HG03460 (cell line): ENCODE data around the gene YPEL3.

Source experiments
- ATAC-seq: cut with Tn5 transposase; IDR thresholded peaks from one replicate; pipeline ENCODE4 v1.9.1; 2021; ENCODE audit not compliant: unreplicated experiment

YPEL3 gene

GRCh38 chr16:30070490-30070889 lies 25.5 kb downstream of the YPEL3 start:
- no peak for ATAC-seq

- no peak for ATAC-seq
Observed at GRCh38 chr16:30069611-30070462, 26.2 kb downstream of the YPEL3 start.

- no peak for ATAC-seq
Observed at GRCh38 chr16:30068750-30069610, 27.0 kb downstream of the YPEL3 start.

DNA sequence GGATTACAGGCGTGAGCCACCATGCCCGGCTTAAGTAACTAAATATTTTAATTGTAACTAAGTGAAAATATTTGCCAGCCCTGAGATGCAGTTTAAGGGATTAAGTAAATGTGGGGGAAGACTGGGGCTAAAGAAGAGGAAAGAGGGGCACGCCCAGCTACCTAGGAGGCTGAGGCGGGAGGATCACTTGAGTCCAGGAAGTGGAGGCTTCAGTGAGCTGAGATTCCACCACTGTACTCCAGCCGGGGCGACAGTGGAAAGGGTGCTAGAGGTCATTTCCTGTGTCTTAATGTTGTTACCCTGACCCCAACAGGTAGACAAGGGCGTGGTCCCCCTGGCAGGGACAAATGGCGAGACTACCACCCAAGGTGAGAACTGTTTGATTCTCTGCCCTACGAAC lies 27.7 kb downstream of the YPEL3 start:
- no peak for ATAC-seq

GRCh38 chr16:30067584-30067916 lies 28.5 kb downstream of the YPEL3 start:
- ATAC-seq: no peak

- ATAC-seq: no peak
Observed at GRCh38 chr16:30066761-30067583, 29.0 kb downstream of the YPEL3 start.

DNA sequence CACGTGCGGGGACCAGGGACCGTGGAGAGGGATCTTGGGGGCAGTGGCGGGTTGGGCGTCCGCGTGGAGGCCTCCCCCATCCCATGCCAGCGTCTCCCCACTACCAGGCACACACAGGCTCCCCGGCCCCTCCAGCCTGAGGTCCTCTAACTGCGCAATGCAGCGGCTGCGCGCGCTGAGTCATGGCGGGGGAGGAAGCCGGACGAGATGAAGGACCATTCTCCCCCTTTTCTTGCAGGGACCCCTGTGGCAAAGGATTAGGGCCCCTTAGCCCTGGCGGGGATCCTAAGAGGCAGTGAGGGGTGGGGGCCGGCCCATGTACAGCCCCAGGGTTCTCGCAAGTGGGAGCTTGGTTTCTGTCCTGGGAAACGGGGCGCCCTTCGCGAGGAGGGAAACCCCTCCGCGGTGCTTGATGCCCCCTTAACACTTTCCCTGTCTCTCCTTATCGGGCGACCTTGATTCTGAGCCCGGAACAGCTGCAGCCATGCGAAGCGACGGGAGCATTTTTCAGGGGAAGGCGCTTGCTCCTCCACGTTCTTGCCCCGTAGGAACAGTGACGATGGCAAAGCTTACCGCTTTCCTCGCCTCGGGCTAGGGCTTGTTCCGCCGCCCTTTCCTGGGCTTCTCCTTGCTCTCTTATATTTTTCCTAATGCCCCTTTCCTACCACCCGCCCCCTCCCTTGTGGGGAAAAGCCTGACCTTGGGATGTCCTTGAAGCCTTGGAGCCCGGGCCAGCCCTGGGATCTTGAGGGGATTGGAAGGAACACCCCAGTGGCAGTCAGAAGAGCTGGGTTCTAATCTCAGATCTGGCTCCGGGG lies 29.9 kb downstream of the YPEL3 start:
- ATAC-seq: no peak

DNA sequence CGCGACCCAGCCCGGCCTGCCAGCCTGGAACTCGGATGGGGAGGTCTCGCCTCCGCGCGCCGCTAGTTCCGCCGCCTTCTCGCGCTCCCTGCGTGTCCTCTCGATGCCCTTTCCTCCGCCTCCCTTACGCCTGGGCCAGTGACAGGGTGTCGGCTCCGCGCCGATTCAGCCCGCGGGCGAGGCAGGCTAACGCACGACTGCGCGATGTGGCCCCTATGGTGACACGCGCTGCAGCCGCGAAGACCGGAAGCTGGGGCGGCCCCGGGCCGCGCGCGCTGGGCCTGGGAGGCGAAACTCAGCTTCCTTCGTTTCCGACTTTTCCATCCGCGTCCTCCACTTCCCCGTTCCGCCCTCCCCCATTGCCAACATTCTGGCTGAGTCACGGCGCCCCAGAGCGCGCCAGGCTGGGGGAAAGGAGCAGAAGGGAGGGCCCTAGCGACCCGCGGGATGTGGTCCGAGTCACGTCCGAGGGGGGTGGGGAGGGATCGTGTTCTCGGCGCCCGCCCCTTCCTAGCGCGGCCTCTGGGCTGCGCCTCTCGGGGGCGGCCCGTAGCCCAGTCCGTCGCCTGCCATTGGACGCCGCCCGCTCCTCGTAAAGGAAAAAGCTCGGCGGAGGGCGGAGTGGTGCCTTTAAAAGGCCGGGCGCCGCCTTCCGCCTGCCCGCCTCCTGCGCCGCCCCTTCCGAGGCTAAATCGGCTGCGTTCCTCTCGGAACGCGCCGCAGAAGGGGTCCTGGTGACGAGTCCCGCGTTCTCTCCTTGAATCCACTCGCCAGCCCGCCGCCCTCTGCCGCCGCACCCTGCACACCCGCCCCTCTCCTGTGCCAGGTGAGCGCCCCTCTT lies 30.7 kb downstream of the YPEL3 start, which contains the start of gene ALDOA:
ALDOA (plus strand) TSS at position 659 of the 841 bp plus-strand sequence. CDS start 1,138 bp downstream, outside the sequence.
- peak; percentile 71 for ATAC-seq

GRCh38 chr16:30064729-30065101 lies 31.3 kb downstream of the YPEL3 start:
- ATAC-seq: no peak

GRCh38 chr16:30063893-30064728 lies 31.9 kb downstream of the YPEL3 start:
- peak; percentile 40 for ATAC-seq

DNA sequence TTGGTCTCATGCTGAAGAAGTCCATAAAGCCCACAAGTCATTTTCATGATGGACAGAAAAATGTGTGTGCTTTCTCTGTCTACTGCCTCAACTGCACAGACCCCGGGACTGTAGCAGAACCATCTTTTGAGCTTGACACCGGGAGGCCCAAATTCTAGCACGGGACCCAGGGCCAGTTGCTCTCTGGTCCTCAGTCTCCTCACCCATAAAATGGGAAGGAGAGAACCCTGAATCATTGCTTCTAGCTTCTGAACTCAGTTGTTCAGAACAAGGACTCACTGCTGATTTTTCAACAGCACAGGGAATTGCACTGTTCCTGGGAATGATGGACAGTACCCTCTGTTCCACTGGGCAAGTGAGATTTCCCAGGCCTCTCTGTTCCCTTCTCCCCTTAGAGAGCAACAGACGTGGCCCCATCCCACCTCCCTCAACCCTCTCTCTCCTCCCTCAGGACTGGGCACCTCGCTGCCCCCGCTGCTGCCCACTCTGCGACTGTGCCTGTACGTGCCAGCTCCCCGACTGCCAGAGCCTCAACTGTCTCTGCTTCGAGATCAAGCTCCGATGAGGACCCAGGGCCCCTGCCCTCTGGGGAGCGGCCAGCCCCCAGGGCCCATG lies 32.6 kb downstream of the YPEL3 start:
- no peak for ATAC-seq

DNA sequence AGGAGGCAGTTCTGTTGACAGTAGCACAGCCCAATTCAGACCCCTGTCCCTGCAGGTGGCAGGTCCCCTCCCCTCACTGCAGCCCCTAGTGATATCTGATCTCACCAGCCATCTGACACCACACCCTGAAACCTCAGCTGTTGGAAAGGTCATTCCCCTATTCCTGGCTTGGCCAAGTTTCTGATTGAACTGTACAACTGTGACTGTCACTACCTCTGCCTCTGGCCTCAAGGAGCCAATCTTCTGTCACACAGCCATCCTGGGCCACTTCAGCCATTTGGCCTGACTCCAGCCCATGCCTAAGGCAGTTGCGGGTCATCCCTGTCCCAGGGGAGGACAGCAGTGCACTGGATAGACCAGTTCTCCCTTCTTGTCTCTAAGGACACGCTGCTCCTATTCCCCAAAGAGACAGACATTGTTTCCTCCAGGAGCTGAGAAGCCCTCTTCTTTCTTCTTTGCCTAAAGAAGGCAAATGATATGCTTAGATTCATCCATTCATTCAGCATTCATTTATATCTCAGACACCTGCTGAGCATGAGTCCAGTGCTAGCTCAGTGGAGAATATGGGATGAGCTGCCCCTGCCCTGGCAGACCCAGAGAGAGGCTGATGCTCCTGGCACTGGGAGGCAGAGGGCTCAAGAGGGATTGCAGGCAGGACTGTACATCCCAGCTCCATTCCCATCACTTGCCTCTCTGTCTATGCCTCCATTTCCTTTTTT lies 35.0 kb downstream of the YPEL3 start:
- ATAC-seq: no peak

DNA sequence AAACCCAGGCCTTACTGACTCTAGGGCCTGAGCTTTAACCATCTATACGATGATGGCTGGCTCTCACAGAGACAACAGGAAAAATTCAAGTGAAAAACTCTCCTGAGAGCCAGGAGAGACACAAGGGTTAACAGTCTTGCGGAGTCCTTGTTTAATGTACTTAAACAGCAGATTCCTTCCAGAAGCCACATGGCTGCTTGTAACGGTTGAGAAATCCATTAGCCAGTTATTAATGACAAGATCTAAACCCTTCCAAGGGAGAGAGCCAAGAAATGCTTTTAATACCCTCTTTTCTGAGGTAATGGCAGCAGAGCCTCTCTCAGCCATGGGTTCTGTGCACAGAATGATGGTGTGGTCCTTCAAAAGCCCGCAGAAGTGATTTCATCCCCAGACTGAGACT lies 35.7 kb downstream of the YPEL3 start:
- ATAC-seq: no peak

- ATAC-seq: no peak
Observed at GRCh38 chr16:30054959-30055553, 41.0 kb downstream of the YPEL3 start.

GRCh38 chr16:30054451-30054850 lies 41.6 kb downstream of the YPEL3 start:
- ATAC-seq: no peak

DNA sequence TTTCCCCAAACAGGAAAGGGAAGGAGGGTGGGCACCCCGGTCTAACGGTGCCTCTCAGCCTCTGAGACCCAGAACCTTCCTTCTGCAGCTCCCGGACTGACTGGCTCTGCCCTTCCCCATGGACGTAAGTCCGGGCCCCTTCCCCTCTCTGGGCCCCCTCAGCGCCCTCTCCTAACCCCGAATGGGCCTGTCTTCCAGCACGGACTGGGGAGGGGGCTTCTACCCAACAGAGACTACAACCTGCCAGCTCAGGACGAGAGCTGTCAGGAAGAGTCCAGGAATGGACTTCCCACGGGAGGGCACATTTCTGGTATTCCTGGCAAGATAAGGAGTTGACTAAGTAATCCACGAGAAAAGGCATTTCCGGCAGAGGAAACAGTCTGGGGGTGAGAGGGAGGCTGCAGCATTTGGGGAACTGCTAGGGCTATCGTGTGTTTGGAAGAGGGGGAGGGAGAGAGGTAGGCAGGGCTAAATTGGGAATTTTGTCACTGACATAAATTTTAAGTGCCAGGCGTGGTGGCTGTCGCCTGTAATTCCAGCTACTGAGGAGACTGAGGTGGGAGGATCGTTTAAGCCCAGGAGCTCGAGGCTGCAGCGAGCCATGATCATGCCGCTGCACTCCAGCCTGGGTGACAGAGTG lies 42.5 kb downstream of the YPEL3 start:
- ATAC-seq: peak; percentile 14
